Anterior cingulate cortex (tissue), 58 donors: ENCODE results near the gene SSTR5.
A peak's percentile ranks its signal among the peaks of the same experiment; 100 is the strongest.

ENCODE experiments used
- DNase-seq, 58 donors: peaks; one replicate each; lab custom pipeline; 2025; lab: John Stamatoyannopoulos, UW

Gene SSTR5

DNA sequence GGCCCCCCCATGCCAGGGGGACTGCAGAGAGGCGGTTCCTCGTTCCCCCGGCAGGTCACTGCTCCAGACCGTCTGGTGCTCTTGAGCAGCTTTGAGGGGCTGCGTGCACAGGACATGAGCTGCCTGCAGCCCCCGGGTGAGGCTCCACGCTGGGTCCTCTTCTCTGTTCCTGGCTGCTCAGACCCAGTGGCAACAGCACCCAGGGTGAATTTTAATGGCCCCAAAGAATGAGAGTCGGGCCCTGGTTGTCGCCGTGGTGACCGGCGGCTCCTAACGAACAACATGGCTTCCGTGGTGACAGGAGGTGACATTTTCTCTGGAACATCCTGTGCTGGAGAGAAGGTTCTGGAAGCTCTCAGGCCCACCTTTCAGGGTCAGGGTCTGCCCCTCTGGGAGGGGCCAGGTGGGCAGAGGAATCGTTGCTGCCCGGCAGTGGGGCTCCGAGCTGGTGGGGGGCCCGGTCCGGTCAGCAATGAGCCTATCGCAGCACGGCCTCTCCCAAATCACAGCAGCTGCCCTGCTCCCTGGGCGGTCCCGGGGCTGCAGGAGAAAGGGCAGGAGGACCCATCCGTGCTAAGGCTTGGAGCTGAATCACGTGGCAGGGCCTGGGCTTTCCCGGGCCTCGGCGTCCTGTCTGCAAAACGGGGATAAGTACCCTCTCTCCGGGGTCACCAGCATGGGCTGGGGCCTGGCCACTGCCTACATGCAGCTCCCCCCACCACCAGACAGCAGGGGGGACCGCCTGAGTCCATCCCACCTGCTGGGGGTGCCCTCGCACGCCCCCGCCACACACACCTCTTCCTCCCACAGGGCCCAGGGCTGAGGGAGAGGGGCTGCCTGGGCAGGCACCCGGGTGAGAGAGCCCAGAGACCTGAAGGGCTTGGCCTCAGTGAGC lies 26.9 kb downstream of the SSTR5 start:
- DNase-seq: no peak

DNA sequence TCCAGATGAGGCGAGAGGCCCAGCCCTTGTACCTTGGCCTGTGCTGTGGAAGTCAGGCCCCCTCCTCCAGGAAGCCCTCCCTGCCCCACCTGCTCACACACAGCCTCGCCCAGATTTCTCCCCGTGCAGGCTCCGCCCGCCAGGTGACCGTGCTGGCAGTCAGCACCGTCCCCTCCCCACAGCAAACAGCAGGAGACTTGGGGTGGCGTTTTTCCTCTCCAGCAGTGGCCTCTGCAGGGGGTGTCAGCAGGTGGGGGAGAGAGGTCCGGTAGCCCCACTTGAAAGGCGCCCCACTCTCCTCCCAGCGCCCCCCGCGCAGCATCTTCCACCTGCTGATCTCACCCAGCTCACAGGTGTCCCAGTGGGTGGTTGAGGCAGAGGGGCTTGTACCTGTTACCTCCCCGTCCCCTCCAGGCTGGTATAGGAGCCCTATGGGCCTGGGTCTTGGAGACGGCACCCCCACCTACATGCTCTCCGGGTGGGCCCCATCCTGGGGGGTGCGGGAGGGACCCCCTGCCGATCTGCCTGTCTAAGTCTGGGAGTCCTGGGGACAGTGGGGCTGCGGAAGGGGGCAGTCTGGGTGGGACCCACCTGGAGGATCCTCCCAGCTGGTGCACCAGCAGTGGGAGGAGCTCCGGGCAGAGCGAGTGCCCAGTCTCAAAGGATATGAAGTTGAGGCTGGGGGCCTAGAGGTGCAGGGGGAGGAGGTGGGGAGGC lies 27.7 kb downstream of the SSTR5 start:
- no peak for DNase-seq

- DNase-seq: no peak
Measured at GRCh38 chr16:1101133-1101532, 28.6 kb downstream of the SSTR5 start.

GRCh38 chr16:1101573-1102332 lies 29.2 kb downstream of the SSTR5 start:
- DNase-seq: no peak

- peak in 1 of 58 donors; percentile 58 for DNase-seq
Measured at GRCh38 chr16:1102333-1102700, 29.8 kb downstream of the SSTR5 start.

GRCh38 chr16:1102921-1103635 lies 30.5 kb downstream of the SSTR5 start:
- DNase-seq: peak in 29 of 58 donors; percentile 4 to 60 (median 25)

DNA sequence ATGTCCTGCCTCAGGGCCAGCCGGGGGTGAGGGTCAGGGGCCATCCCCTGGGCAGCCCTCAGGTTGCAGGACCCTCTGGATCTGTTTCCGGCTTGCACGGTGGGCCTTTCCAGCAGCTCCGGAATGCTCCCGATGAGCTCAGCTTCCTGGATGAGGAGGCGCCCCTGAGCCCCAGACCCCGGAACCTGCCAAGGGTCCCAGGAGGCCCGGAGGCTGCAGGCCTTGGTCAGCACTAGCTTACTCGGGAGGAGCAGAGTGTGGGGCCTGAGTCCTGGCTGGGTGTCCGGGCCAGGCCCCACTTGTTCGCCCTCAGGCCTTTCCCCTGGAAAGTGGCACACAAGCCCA lies 31.1 kb downstream of the SSTR5 start:
- DNase-seq: no peak

DNA sequence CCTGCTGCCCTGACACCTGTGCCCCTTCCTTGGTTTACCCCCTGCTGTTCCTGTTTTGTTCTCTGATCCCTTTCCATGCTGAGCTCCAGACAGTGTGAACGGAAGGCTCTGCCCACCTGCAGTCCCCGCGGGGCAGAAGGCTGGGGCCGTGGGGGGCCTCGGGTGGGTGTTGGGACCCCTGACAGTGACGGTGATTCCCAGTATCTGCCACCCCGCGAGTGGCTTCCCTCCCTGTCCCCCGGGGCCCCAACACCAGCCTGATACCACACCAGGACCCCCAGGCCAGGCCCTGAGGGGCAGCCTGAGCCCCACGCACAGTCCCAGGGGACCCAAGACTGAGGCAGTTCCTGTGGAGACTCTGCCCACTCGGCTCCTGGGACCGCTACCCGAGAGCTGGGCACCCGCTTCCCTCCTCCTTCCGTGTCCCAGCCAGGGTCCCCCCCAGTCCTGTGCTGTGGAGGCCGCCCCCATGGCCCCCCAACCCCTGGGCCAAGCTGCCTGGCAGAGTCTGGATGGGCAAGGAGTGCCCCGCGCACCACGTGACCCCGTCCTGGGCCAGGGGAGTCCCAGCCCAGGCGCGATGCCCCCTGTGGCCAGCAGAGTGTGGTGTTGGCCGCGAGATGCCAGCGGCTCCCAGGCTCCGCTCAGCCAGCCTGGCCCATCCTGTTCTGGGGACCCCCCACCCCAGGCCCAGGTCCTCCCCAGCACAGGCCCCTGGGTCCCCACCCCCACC lies 33.5 kb downstream of the SSTR5 start:
- peak in 56 of 58 donors; percentile 3 to 81 (median 54) for DNase-seq

DNA sequence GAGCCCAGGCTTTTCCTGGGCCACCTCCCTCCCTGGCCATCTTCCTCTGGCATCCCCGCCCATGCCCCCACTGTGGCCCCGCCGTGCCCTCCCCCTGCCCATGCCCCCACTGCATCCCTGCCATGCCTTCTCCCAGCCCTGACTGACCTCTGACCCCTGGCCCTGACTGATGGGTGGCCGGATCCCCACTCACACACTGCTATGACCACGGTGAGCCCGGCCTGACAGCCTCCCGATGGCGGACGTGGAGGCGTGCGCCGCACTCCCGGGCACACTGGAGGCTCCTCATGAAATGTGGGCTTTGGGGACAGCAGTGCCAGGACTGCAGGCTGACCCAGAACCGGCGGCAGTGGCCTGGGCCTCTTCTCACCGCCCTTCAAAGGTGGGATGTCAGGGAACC lies 34.1 kb downstream of the SSTR5 start:
- DNase-seq: no peak

DNA sequence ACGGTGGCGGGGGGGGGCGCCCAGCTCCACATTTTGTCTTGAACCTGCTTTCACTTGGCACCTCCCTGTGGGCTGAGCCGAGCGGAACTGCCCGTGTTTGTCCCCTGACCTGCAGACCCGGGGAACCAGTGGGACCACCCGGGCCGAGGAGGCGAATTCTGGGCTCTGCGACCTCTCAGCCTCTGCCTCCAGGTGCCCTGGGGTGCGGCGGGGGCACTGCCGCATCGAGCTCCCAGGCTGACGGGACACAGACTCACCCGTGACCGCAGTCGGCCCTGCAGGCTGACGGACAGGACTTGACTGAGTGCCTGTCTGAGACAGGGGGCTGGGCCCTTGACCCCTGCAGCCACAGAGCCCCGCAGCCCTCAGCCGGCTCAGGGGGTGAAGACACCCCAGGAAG lies 34.6 kb downstream of the SSTR5 start:
- no peak for DNase-seq

DNA sequence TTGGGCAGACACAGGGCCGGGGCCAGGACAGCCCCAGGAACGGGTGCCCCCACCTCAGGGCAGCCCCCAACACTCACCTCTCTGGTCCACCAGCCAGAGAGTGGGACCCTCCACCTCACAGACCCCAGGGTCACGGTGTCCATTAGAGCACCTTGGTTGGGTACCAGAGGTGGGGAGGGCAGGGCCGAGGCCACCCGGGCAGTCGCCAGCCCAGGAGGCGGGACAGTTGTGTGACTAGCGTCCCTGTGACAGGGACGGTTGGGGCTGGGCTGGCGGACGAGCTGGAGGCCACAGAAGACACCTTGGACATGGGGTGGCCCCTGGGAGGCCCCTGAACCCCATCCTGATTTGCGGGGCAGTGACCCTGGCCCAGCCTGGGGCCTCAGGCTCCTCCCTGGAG lies 35.2 kb downstream of the SSTR5 start:
- DNase-seq: no peak

DNA sequence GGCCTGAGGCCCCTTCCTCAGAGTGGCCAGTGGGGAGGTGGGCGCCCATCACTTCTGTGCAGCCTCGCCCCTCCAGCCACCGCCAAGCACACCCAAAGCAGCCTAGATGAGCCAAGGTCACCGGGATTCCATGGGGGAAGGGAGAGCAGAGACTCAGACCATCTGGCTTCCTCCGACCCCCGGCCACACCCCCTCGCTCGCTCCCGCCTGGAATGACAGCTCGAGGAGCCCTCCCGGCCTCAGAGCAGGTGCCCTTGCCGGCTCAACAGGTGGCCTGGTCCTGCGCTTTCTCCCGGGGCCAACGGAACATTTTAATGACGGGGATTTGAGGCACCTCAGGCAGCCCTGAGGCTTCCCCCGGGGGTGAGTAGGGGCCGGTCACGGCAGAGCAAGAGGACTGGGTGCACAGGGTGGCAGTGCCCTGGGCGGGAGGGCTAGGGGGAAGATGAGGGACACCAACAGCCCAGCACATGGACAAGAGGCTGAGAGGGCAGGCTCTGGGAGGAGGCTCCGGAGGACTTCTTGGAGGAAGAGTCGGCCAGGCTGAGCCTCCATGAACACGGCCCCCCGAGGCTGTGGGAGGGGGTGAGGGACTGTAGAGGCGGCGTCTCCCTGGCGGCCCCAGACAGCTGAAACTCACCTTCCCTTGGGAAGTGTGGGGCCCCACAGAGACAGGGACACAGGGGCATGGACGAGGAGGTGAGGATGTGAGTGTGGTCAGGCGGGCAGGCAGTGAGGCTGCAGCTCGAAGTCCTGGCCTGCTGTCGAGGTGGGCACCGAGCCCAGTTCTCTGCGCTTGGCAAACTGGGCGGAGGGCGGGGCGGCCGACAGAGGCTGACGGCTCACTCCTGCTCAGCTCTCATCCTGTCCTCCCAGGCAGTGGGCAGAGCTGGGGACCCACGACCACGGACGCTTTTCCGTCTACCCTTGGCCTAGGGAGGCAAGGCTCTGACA lies 36.0 kb downstream of the SSTR5 start:
- peak in 42 of 58 donors; percentile 7 to 77 (median 30) for DNase-seq

- DNase-seq: no peak
Measured at GRCh38 chr16:1109648-1110047, 37.1 kb downstream of the SSTR5 start.

- no peak for DNase-seq
Measured at GRCh38 chr16:1112506-1113184, 40.1 kb downstream of the SSTR5 start.

- DNase-seq: no peak
Measured at GRCh38 chr16:1113489-1113888, 40.9 kb downstream of the SSTR5 start.

DNA sequence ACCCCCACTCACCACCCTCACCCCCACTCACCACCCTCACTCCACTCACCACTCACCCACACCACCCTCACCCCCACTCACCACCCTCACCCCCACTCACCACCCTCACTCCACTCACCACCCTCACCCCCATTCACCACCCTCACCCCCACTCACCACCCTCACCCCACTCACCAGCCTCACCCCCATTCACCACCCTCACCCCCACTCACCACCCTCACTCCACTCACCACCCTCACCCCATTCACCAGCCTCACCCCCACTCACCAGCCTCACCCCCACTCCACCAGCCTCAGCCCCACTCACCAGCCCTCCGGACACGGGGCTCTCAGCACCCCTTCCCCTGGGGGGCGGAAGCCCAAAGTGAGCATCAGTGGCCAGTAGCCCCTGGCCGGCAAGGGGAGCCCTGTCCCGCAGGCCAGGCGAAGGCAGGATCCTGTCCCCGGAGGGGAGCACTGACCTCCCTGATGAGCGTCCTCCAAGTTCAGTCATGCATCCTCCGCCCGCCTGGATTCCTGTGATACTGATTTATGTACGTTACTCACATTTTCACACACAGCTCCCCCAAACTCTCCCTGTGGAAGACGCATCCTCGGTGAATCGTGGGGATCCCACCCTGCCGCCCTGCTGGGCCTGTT lies 41.5 kb downstream of the SSTR5 start:
- DNase-seq: peak in 1 of 58 donors; percentile 21

DNA sequence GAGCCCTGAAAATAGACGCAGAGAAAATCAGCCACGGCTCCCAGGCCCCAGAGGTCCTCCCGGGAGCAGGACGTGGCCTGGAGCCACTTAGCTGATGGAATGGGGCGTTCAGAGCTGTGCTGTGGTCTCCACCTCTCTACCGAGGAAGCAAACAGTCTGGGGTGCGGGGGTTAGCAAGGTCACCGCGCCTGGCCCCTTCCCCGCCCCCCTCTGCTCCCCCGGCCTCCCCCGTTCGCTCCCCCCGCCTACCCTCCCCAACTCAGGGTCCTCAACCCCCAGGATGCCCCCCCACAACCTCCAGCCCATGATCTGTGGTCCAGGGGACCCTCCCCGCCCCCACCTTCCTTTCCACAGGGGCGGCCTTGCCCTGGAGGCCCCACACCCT lies 44.1 kb downstream of the SSTR5 start:
- no peak for DNase-seq
